Measurements from ENCODE around the gene BAIAP2L2.

- TF ChIP-seq, protein P1, sequence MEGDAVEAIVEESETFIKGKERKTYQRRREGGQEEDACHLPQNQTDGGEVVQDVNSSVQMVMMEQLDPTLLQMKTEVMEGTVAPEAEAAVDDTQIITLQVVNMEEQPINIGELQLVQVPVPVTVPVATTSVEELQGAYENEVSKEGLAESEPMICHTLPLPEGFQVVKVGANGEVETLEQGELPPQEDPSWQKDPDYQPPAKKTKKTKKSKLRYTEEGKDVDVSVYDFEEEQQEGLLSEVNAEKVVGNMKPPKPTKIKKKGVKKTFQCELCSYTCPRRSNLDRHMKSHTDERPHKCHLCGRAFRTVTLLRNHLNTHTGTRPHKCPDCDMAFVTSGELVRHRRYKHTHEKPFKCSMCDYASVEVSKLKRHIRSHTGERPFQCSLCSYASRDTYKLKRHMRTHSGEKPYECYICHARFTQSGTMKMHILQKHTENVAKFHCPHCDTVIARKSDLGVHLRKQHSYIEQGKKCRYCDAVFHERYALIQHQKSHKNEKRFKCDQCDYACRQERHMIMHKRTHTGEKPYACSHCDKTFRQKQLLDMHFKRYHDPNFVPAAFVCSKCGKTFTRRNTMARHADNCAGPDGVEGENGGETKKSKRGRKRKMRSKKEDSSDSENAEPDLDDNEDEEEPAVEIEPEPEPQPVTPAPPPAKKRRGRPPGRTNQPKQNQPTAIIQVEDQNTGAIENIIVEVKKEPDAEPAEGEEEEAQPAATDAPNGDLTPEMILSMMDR (IDR thresholded peaks at IDR 0.05; ENCODE audit: insufficient read depth, low read depth, low read length), result no peak
- no peak for TF ChIP-seq EZH2 (IDR thresholded peaks at IDR 0.05; ENCODE audit: insufficient read depth, low read length)
Measured at GRCh38 chr22:38077096-38077495, 33.4 kb downstream of the BAIAP2L2 start.

All from astrocyte (in vitro differentiated cells and primary cell).